WTC11 (cell line): ENCODE data around the gene PDE4B. TPM values are rescaled to one million over a fixed set of nuclear protein-coding genes. Genes with fewer than 3 reads are reported as not detected.

Experiments used
- ATAC-seq: fragments of 200-7000 bp; cut with Tn5 transposase; 2 replicates; pipeline ENCODE4 v1.10.0; 2021; ENCODE audit warnings: mild to moderate bottlenecking, moderate library complexity
- CTCF ChIA-PET: fragments of 300-600 bp; sonication (Branson Sonifier 250); formaldehyde crosslinking; loops from one replicate; lab custom pipeline; 2021; ENCODE audit warnings: antibody characterized with exemption; lab: Charles Lee
- POLR2A ChIA-PET: fragments of 350-600 bp; sonication (Branson Sonifier 250); formaldehyde crosslinking; loops from one replicate; lab custom pipeline; 2021; ENCODE audit warnings: antibody characterized with exemption; lab: Charles Lee
- DNase-seq: peaks from one replicate; pipeline ENCODE4 v3.0.0; 2021; ENCODE audit warnings: low spot score
- H3K27ac Mint-ChIP-seq: 2 replicates; pipeline ENCODE4 v1.8.0; 2021; ENCODE audit warnings: mixed read lengths
- H3K27me3 Mint-ChIP-seq: 2 replicates; pipeline ENCODE4 v1.8.0; 2021; ENCODE audit warnings: low read depth, mild to moderate bottlenecking, moderate library complexity, mixed read lengths
- H3K36me3 Mint-ChIP-seq: 2 replicates; pipeline ENCODE4 v1.8.0; 2021; ENCODE audit warnings: mixed read lengths
- H3K4me1 Mint-ChIP-seq: 2 replicates; pipeline ENCODE4 v1.8.0; 2022; ENCODE audit warnings: mixed read lengths
- H3K4me3 Mint-ChIP-seq: 2 replicates; pipeline ENCODE4 v1.8.0; 2021; ENCODE audit warnings: mild to moderate bottlenecking, moderate library complexity, mixed read lengths
- H3K9me3 Mint-ChIP-seq: 2 replicates; pipeline ENCODE4 v1.8.0; 2021; ENCODE audit warnings: mixed read lengths
- AFF4 ChIP-seq: sonication (generic); formaldehyde crosslinking; IDR thresholded peaks from 2 replicates; pipeline ENCODE4 v1.8.1; 2023; ENCODE audit warnings: mild to moderate bottlenecking, missing genetic modification reagents, borderline replicate concordance
- CREB1 ChIP-seq: sonication (generic); formaldehyde crosslinking; IDR thresholded peaks from 2 replicates; pipeline ENCODE4 v1.8.0; 2023; ENCODE audit warnings: mild to moderate bottlenecking, missing genetic modification reagents
- ELF4 ChIP-seq: sonication (generic); formaldehyde crosslinking; IDR thresholded peaks from 2 replicates; pipeline ENCODE4 v1.8.1; 2022; ENCODE audit warnings: low read depth, mild to moderate bottlenecking, moderate library complexity, missing genetic modification reagents
- ETV6 ChIP-seq: sonication (generic); formaldehyde crosslinking; IDR thresholded peaks from 2 replicates; pipeline ENCODE4 v1.8.1; 2022; ENCODE audit warnings: mild to moderate bottlenecking, missing genetic modification reagents
- MXD4 ChIP-seq: fragments of 250-450 bp; sonication (Bioruptor Pico); IDR thresholded peaks from 2 replicates; pipeline ENCODE4 v1.8.0; 2021; ENCODE audit warnings: mild to moderate bottlenecking, moderate library complexity, borderline replicate concordance
- RELA ChIP-seq: sonication (generic); formaldehyde crosslinking; IDR thresholded peaks from 2 replicates; pipeline ENCODE4 v1.8.1; 2022; ENCODE audit warnings: missing genetic modification reagents, mild to moderate bottlenecking, borderline replicate concordance
- SMAD3 ChIP-seq: sonication (generic); formaldehyde crosslinking; IDR thresholded peaks from 2 replicates; pipeline ENCODE4 v1.8.0; 2022; ENCODE audit warnings: missing genetic modification reagents, mild to moderate bottlenecking, borderline replicate concordance
- SOX15 ChIP-seq: fragments of 250-450 bp; sonication (Bioruptor Pico); IDR thresholded peaks from 2 replicates; pipeline ENCODE4 v1.9.0; 2021; ENCODE audit warnings: mild to moderate bottlenecking
- STAT6 ChIP-seq: sonication (generic); formaldehyde crosslinking; conservative IDR thresholded peaks from 2 replicates; pipeline ENCODE4 v1.8.1; 2023; ENCODE audit warnings: mild to moderate bottlenecking, low read depth, missing genetic modification reagents, moderate library complexity
- ZNF121 ChIP-seq: sonication (generic); formaldehyde crosslinking; IDR thresholded peaks from 2 replicates; pipeline ENCODE4 v1.8.0; 2023; ENCODE audit warnings: missing genetic modification reagents
- ZNF232 ChIP-seq: sonication (generic); formaldehyde crosslinking; IDR thresholded peaks from 2 replicates; pipeline ENCODE4 v1.8.0; 2022; ENCODE audit warnings: mild to moderate bottlenecking, missing genetic modification reagents
- ZNF281 ChIP-seq: sonication (generic); formaldehyde crosslinking; IDR thresholded peaks from 2 replicates; pipeline ENCODE4 v1.8.0; 2023; ENCODE audit warnings: mild to moderate bottlenecking, missing genetic modification reagents
- ZNF416 ChIP-seq: fragments of 250-450 bp; sonication (Bioruptor Pico); IDR thresholded peaks from 2 replicates; pipeline ENCODE4 v1.9.0; 2021; ENCODE audit warnings: mild to moderate bottlenecking, inconsistent platforms
- total RNA-seq: library from RNA; stranded (reverse); gene quantifications from 3 replicates; pipeline ENCODE4 v1.2.3, GENCODE V29; 2021
- TF ChIP-seq, protein P1 (sequence below): fragments of 250-450 bp; sonication (Bioruptor Pico); IDR thresholded peaks from 2 replicates; pipeline ENCODE4 v1.9.0; 2021; ENCODE audit warnings: mild to moderate bottlenecking, borderline replicate concordance
- TF ChIP-seq, protein P2 (sequence below): sonication (generic); formaldehyde crosslinking; conservative IDR thresholded peaks from 2 replicates; pipeline ENCODE4 v1.8.1; 2022; ENCODE audit warnings: mild to moderate bottlenecking, missing genetic modification reagents
- TF ChIP-seq, protein P3 (sequence below): sonication (generic); formaldehyde crosslinking; IDR thresholded peaks from 2 replicates; pipeline ENCODE4 v1.8.1; 2022; ENCODE audit warnings: mild to moderate bottlenecking, missing genetic modification reagents, moderate library complexity, borderline replicate concordance

Gene PDE4B
- total RNA-seq, 1 experiment from 2014 or later: 8.0 TPM

DNA sequence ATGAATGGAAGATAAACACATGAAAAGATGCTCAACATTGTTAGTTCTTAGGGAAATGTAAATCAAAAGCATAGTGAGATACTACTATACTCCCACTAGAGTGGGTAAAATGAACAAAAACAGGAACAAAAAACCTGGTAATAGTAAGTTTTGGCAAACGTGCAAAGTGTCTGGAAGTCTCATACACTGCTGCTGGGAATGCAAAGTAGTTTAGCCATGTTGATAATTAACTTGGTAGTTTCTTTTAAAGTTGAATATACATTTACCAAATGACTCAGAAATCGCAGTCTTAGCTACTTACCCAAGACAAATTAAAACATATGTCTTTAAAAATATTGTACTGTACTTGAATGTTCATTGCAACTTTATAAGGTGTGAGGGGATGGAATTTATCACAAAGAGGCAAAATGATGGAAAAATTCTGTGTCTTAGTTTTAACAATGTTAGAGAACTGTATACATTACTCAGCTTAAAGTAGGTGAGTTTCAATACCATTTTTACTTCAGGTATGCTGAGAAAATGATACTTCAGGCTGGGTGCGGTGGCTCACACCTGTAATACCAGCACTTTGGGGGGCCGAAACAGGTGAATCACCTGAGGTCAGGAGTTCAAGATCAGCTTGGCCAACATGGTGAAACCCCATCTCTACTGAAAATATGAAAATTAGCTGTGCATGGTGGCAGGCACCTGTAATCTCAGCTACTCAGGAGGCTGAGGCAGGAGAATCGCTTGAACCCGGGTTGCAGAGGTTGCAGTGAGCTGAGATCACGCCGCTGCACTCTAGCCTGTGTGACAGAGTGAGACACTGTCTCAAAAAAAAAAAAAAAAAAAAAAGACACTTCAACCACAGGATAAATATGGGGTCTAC is 102.3 kb downstream of the PDE4B start (continued):
- TF ChIP-seq, protein P1, sequence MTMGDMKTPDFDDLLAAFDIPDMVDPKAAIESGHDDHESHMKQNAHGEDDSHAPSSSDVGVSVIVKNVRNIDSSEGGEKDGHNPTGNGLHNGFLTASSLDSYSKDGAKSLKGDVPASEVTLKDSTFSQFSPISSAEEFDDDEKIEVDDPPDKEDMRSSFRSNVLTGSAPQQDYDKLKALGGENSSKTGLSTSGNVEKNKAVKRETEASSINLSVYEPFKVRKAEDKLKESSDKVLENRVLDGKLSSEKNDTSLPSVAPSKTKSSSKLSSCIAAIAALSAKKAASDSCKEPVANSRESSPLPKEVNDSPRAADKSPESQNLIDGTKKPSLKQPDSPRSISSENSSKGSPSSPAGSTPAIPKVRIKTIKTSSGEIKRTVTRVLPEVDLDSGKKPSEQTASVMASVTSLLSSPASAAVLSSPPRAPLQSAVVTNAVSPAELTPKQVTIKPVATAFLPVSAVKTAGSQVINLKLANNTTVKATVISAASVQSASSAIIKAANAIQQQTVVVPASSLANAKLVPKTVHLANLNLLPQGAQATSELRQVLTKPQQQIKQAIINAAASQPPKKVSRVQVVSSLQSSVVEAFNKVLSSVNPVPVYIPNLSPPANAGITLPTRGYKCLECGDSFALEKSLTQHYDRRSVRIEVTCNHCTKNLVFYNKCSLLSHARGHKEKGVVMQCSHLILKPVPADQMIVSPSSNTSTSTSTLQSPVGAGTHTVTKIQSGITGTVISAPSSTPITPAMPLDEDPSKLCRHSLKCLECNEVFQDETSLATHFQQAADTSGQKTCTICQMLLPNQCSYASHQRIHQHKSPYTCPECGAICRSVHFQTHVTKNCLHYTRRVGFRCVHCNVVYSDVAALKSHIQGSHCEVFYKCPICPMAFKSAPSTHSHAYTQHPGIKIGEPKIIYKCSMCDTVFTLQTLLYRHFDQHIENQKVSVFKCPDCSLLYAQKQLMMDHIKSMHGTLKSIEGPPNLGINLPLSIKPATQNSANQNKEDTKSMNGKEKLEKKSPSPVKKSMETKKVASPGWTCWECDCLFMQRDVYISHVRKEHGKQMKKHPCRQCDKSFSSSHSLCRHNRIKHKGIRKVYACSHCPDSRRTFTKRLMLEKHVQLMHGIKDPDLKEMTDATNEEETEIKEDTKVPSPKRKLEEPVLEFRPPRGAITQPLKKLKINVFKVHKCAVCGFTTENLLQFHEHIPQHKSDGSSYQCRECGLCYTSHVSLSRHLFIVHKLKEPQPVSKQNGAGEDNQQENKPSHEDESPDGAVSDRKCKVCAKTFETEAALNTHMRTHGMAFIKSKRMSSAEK (CRISPR knock-in tag): no peak
- TF ChIP-seq AFF4 (CRISPR knock-in tag) (no peak), CREB1 (CRISPR knock-in tag) (no peak), ZNF121 (CRISPR knock-in tag) (no peak), ZNF232 (CRISPR knock-in tag) (no peak), ZNF416 (CRISPR knock-in tag) (no peak), RELA (CRISPR knock-in tag) (no peak), STAT6 (CRISPR knock-in tag) (no peak)
- TF ChIP-seq, protein P2, sequence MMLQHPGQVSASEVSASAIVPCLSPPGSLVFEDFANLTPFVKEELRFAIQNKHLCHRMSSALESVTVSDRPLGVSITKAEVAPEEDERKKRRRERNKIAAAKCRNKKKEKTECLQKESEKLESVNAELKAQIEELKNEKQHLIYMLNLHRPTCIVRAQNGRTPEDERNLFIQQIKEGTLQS (CRISPR knock-in tag): no peak
- TF ChIP-seq, protein P3, sequence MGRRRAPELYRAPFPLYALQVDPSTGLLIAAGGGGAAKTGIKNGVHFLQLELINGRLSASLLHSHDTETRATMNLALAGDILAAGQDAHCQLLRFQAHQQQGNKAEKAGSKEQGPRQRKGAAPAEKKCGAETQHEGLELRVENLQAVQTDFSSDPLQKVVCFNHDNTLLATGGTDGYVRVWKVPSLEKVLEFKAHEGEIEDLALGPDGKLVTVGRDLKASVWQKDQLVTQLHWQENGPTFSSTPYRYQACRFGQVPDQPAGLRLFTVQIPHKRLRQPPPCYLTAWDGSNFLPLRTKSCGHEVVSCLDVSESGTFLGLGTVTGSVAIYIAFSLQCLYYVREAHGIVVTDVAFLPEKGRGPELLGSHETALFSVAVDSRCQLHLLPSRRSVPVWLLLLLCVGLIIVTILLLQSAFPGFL: no peak

- no peak overlapping the region for H3K27ac Mint-ChIP-seq
- H3K4me3 Mint-ChIP-seq: no peak overlapping the region
- peaks cover 27% of the 10 kb centered on the region for H3K9me3 Mint-ChIP-seq
- DNase-seq (no peak), ATAC-seq (no peak)
- 0 out of 2 replicates have a peak, but pooled peaks cover 3% of the 10 kb centered on the region for H3K4me1 Mint-ChIP-seq
- no peaks in the 10 kb centered on the region for H3K27me3 Mint-ChIP-seq
- ChIA-PET POLR2A (no interaction called here), CTCF (no interaction called here)
- no peaks in the 10 kb centered on the region for H3K36me3 Mint-ChIP-seq
- no peak for TF ChIP-seq ETV6 (CRISPR knock-in tag)
- TF ChIP-seq MXD4 (CRISPR knock-in tag): no peak
- TF ChIP-seq ELF4 (CRISPR knock-in tag): no peak
- TF ChIP-seq SMAD3: no peak
- TF ChIP-seq SOX15: no peak
- TF ChIP-seq ZNF281 (CRISPR knock-in tag): no peak
- no peak for TF ChIP-seq STAT6 (CRISPR knock-in tag)
- no peak for TF ChIP-seq ZNF416 (CRISPR knock-in tag)
- TF ChIP-seq CREB1 (CRISPR knock-in tag): no peak
Observed at GRCh38 chr1:65896721-65897120, 104.0 kb downstream of the PDE4B start.
